Measurements from ENCODE around the gene TPGS1.

DNA sequence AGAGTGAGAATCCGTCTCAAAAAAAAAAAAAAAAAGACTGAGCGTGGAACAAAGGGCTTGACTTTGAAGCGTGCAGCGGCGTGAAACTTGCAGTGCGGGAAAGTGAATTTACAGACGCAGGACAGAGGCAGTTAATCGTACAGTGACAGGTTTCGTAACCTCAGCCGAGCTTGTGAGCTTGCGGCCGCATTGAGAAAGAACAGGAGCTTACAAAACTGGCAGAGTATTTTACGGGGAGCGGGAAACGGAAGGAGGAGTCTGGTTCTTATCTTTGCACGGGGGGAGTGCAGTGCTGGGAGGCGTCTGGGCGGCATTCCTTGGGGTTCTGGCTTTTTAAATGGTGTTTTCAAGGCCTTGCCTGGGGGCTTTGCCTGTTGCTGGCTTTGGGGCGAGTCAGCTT, 59.1 kb downstream of the TPGS1 start:
- TF ChIP-seq, protein P1, sequence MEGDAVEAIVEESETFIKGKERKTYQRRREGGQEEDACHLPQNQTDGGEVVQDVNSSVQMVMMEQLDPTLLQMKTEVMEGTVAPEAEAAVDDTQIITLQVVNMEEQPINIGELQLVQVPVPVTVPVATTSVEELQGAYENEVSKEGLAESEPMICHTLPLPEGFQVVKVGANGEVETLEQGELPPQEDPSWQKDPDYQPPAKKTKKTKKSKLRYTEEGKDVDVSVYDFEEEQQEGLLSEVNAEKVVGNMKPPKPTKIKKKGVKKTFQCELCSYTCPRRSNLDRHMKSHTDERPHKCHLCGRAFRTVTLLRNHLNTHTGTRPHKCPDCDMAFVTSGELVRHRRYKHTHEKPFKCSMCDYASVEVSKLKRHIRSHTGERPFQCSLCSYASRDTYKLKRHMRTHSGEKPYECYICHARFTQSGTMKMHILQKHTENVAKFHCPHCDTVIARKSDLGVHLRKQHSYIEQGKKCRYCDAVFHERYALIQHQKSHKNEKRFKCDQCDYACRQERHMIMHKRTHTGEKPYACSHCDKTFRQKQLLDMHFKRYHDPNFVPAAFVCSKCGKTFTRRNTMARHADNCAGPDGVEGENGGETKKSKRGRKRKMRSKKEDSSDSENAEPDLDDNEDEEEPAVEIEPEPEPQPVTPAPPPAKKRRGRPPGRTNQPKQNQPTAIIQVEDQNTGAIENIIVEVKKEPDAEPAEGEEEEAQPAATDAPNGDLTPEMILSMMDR (IDR thresholded peaks at IDR 0.05; ENCODE audit: borderline replicate concordance, extremely low read depth, low read length, poor library complexity, severe bottlenecking) = no peak
- TF ChIP-seq EZH2 (IDR thresholded peaks at IDR 0.05; ENCODE audit: borderline replicate concordance, low read depth, low read length, severe bottlenecking) = no peak

All from DND-41 (cell line).